D341Med (cell line): ENCODE data around the gene ODC1.

Experiments used
- DNase-seq: peaks from one replicate; pipeline ENCODE4 v3.0.0; 2012; ENCODE audit warnings: low spot score

Gene ODC1

DNA sequence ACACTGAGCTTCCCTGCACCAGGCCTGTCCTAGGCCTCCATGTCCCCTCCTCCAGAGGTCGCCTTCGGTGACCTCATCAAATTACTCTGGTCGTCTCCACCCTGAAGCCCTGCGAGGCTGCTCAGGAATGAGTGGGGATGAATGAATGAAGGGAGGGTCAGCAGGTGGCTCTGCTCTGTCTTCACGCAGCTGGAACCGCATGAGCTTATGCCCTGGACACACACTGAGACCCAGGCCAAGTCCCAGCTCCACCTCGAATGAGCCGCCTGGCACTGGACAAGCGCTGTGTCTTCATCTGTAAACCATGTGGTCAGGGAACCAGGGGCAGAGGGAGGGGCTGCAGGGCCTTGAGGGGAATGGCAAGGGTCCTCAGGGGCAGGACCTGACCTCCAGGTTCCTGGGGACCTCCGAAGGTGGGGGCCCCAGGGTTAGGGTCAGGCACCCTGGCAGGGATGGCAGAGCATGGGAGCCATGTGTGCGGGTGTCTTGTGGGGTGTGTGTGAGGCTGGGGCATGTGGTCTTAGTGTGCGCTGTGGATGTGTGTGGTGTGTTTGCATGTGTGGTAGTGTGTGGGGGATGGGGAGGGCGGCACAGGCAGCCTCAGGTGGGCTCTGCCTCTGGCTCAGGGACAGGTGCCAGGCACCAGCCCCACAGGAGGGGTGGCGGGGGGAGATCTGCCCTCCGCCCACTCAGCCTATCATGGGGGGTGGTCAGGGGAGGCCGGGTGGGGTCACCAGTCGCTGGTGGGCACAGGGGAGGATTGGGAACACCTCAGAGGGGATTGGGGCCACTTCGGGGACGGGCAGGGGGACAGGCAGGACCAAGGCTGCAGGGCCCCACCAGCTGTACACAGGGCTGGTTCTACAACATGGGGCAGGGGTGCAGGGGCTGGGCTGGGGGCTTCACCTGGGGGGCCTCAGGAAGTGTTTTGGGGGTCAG is 13.9 kb downstream of the ODC1 start:
- DNase-seq: no peak

- no peak for DNase-seq
Measured at GRCh38 chr2:10433264-10433946, 14.7 kb downstream of the ODC1 start.

- no peak for DNase-seq
Measured at GRCh38 chr2:10432311-10433181, 15.6 kb downstream of the ODC1 start.

- no peak for DNase-seq
Measured at GRCh38 chr2:10431797-10432196, 16.3 kb downstream of the ODC1 start.

DNA sequence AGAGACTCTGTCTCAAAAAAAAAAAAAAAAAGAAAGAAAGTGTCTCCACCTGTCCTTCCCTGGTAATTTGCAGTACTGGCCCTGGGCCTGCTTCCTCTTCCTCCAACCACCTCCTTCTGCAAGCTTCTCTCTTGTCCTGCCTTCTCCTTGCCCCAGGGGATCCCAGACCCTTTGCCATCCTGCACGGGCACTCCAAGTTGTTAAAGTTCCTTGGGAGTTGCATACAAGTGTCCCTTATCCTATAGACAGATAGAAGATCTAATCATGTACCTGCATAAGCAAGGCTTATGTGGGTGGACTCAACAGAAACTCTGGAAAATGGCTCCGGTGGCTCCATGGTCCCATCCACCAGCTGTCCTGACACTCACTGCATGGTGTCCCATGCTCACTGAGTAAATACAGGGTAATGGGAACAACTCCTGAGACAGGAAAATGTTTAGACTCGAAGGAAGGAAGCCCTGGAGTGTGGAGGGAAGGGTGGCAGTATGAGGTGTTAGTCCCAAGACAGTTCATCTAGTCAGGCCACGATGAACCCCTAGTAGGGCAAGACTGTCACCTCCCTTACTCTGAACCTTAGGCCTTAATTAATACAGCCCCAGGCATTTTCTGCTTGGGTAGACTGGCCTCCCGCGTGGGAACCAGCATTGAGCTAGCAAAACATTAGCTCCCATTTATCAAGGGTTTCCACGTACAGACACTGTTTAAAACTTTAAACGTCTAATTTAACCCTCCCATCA is 17.1 kb downstream of the ODC1 start:
- DNase-seq: no peak

DNA sequence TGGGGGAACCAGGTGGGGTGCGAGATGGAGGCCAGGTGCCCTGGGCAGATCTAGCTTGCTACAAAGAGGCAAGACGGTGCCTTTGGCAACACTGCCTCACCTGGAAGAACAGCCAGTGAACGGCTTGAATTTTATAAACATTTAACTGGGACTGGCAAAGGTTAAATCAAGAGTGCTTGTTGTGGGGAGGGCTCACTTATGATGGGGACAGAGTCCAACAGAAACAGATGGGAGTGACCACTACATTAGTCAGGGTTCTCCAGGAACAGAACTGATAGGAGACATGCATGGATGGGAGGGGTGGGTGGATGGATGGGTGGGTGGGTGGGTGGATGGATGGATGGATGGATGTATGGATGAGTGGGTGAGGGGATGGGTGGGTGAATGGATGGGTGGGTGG is 19.2 kb downstream of the ODC1 start:
- DNase-seq: no peak

DNA sequence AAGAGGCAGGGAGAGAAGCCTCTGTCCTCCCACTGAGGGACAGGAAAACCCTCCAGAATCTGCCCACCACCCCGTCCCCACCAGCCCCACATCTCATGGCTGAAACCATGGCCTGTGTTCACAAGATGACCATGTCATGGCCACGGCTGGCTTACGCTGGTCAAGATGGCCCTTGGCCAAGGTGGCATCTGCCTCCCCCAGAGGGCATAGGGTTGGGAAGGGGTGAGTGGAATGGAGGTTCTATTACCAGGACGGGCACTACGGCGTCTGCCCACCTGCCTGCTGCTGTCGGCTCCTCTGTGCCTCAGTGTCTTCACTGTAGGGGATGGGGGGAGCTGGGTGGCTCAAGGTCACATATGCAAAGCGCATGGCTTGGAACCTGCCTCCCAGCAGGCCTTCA is 19.8 kb downstream of the ODC1 start:
- DNase-seq: no peak

DNA sequence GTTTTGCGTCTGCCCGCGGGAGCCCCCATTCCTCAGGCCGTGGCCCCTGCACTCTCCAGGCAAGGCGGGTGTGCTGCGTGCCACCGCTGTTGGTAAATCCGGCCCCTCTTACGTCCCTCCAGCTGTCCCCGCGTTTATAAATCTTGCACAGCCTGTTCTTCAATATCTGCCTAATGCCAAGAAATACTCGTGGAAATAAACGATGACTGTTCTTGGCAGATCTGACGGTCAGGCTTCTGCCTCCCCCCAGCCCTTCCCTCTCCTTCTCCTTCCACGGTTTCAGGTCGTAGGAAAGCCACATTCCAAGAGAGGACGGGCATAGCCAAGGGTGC is 20.5 kb downstream of the ODC1 start:
- DNase-seq: no peak

GRCh38 chr2:10426726-10427617 is 21.2 kb downstream of the ODC1 start:
- DNase-seq: no peak

- no peak for DNase-seq
Measured at GRCh38 chr2:10425699-10426098, 22.4 kb downstream of the ODC1 start.

DNA sequence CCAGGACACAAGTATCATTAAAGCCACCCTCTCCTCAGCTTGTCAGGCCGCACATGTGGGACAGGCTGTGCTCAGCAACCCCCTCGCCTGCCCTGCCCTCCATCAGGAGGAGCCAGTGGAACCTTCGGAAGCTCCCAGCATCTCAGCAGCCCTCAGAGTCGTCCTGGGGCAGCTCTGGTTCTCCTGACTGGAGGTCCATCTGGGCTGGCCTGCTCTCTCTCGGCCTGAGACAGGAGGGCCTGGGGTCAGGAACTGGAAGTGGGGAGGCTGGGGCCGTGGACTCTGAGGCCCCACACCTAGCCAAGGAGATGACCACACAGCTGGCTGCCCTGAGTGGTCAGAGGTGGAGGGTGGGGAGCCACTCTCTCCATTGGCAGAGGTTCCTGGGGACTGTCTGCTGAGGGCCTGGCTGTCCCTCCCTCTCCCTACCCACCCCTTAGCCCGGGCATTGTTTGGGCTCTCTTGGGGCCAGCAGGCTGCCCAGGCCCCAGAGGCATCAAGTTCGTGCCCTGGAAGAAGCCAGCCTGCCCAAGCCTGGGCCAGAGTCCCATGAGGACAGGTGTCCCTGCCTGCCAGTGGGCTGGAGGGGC is 23.1 kb downstream of the ODC1 start:
- DNase-seq: no peak

DNA sequence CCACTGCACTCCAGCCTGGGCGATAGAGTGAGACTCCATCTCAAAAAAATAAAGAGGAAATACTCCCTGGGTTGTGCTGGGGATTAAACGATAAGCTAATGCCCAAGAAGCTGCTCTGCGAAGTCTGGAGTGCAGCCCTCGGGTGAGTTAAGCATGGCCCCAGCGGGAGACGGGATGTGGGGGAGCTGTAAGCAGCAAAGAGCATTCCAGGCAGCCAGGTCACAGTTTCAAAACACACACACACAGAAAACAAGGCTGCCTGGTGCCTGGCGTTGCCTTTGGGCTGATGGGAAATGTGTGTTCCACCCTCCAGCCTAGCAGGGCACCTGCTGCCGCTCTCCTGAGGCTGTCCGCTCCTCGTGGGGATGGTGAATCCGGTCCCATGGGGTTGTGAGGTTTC is 24.1 kb downstream of the ODC1 start:
- DNase-seq: peak; percentile 77

DNA sequence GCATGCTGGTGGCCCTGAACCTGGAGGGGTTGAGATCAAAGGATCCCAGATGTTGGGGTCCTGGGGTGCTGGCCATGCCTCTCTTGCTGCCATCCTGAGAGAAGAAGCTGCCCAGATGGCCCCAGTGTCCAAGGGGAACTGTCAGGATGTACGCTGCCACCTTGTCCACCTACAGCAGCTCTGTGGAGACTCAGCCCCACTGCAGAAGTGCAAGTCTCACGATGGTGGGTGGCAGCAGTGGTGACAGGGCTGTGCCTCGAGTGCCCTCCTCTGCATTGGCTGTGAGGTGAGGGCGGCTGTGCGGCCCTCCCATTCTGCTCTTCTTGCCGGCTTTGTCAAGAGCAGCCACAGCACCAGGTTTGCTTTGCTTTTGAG is 24.7 kb downstream of the ODC1 start:
- DNase-seq: no peak

GRCh38 chr2:10422732-10423399 is 25.3 kb downstream of the ODC1 start:
- no peak for DNase-seq

DNA sequence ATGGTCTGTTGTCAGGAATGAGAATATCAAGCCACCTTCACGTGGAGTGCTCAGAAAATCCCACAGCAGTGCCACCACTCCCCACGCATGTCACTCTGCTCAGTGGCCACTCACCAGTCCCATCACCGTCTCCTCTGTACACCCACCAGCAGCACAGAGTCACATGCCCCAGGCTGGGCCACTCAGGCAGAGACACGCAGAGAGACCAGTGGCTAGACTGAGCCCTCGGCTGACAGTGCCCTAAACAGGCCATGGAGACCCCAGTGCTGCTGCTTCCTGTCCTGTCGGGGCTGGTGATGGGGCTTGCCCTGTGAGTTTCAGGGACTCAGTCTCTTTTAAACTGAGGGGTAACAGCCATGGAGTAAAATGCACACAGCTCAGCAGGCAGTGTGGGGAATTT is 25.9 kb downstream of the ODC1 start:
- DNase-seq: no peak

GRCh38 chr2:10419553-10420257 is 28.4 kb downstream of the ODC1 start:
- no peak for DNase-seq

GRCh38 chr2:10417551-10418335 is 30.4 kb downstream of the ODC1 start:
- DNase-seq: no peak

DNA sequence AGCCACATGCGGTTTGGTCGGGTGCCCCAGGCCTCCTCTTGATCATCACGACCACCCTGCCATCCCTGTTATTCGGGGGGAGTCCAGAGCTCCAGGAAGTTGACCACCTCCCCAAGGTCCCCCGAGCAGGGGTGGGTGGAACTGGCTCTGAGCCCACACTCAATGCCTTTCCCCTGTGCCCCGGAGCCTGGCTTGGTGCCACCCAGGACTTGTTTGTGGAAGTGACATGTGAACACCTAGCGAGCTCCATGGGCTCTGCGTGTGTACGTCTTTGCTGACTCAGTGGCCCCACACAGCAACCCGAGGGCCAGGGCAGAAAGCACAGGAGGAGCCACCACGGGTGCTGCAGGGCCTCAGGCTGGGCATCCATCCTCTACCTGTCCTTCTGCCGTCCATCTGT is 32.5 kb downstream of the ODC1 start:
- no peak for DNase-seq

GRCh38 chr2:10415048-10415447 is 33.1 kb downstream of the ODC1 start:
- DNase-seq: no peak
